Psoas muscle (tissue), 8 donors: ENCODE measurements around the gene SHPK. TPM values are rescaled to one million over a fixed set of nuclear protein-coding genes. Genes with fewer than 3 reads are reported as not detected.

Experiments
- ATAC-seq, 4 donors: fragments of 200-7000 bp; cut with Tn5 transposase; one replicate each; pipeline ENCODE4 v1.9.1; 2020; ENCODE audit warnings: moderate library complexity in 3 of 4, mild to moderate bottlenecking in 2 of 4
- DNase-seq, 2 donors: peaks; one replicate each; pipeline ENCODE4 v3.0.0-alpha.2; 2020
- H3K27ac ChIP-seq: fragments of 200-600 bp; one replicate; pipeline ENCODE4 v1.8.0; 2022
- H3K27me3 ChIP-seq, 3 donors: fragments of 200-600 bp in 1 of 3; one replicate each; pipeline versions ENCODE4 v1.6.1 to v1.8.0; 2013 to 2022; ENCODE audit warnings: low read length in 2 of 3, mild to moderate bottlenecking in 2 of 3, moderate library complexity in 1 of 3; ENCODE audit not compliant: insufficient read depth in 3 of 3
- H3K36me3 ChIP-seq, 2 donors: fragments of 200-600 bp in 1 of 2; one replicate each; pipeline versions ENCODE4 v1.6.1 to v1.8.0; 2013 to 2022; ENCODE audit warnings: low read depth in 1 of 2, mild to moderate bottlenecking in 1 of 2, moderate library complexity in 1 of 2; ENCODE audit not compliant: insufficient read depth in 1 of 2
- H3K4me1 ChIP-seq: fragments of 200-600 bp; one replicate; pipeline ENCODE4 v1.8.0; 2022
- H3K4me3 ChIP-seq: fragments of 200-600 bp; one replicate; pipeline ENCODE4 v1.8.0; 2022; ENCODE audit warnings: mild to moderate bottlenecking
- H3K9me3 ChIP-seq: fragments of 200-600 bp; one replicate; pipeline ENCODE4 v1.8.0; 2022
- CTCF ChIP-seq: fragments of 200-600 bp; IDR thresholded peaks from one replicate; pipeline ENCODE4 v1.8.0; 2022; ENCODE audit warnings: antibody characterized with exemption
- WGBS, 3 donors: extraction: QIAGEN DNeasy Blood & Tissue Kit; methylation state at CpG; one replicate each; pipeline versions ENCODE4 v1.1.6 to v1.1.7; 2013; 5-methylcytosine and 5-hydroxymethylcytosine counted together
- intact Hi-C, 2 donors: fragments of 100-400 bp; cut with DNase I; formaldehyde crosslinking; loops; one replicate each; pipeline versions ENCODE4 v1.11.0 to v1.14.2; 2022
- polyA plus RNA-seq, 3 donors: library from polyadenylated mRNA; stranded (reverse); fragments of 200-250 nt; gene quantifications; one replicate each; pipeline ENCODE4 v1.2.3, GENCODE V29; 2013
- total RNA-seq, 4 donors: library from RNA; stranded (reverse); fragmentation: NEBNext Ultra II Directional in 2 of 4; extraction: Animal tissue kit (Norgen Biotek cat#: 25700) in 2 of 4; gene quantifications; one replicate each; pipeline versions ENCODE4 v1.2.1 to v1.2.4, GENCODE V29; 2021 to 2023
- donor health status: healthy with polysubstance abuse.
- donor health status: DM: no; HTN: no; CAD: no; lungs with moderate emphysema.
- donor health status: Bipolar disorder and iron deficiency.
- donor health status: healthy.
- donor health status: DM: yes; HTN: yes; CAD: no.
- donor health status: DM: no; HTN: no; CAD: no.
- donor health status: DM: no; HTN: no; CAD: no.
- donor health status: DM: yes; HTN: yes; CAD: no.

The SHPK gene
- total and polyA plus RNA-seq, 7 donors, result 1.7 to 3.8 (median 2.2) TPM

GRCh38 chr17:3592216-3592860 lies 43.7 kb downstream of the SHPK start:
- Histone ChIP-seq H3K9me3 (no peaks in the 10 kb centered on the region), H3K4me3 (no peak overlapping the region), H3K27ac (no peak overlapping the region), H3K27me3 (no peaks in the 10 kb centered on the region), H3K36me3 (peaks cover 3 to 50% of the 10 kb centered on the region in 2 donors), H3K4me1 (no peaks in the 10 kb centered on the region)
- no peak for TF ChIP-seq CTCF
- WGBS, 3 donors, result 93 to 95% (median 94%) methylated on average over 15 of the region's 15 CpGs
- no peak for DNase-seq
- intact Hi-C loops, result no loop called here
- ATAC-seq, result no peak

- 94 to 95% (median 95%) methylated on average over 15 of the region's 15 CpGs for WGBS, 3 donors
- no peaks in the 10 kb centered on the region for H3K27me3 ChIP-seq
- H3K4me1 ChIP-seq, result no peaks in the 10 kb centered on the region
- no peak overlapping the region for H3K4me3 ChIP-seq
- DNase-seq (no peak), ATAC-seq (no peak)
- peaks cover 3 to 65% of the 10 kb centered on the region in 2 donors for H3K36me3 ChIP-seq
- intact Hi-C loops, result no loop called here
- H3K9me3 ChIP-seq, result no peaks in the 10 kb centered on the region
- TF ChIP-seq CTCF, result no peak
- no peak overlapping the region for H3K27ac ChIP-seq
Measured at GRCh38 chr17:3590768-3591167, 45.3 kb downstream of the SHPK start.

GRCh38 chr17:3590231-3590630 lies 45.8 kb downstream of the SHPK start:
- WGBS, 3 donors, result 81 to 86% (median 82%) methylated on average over 15 of the region's 15 CpGs

GRCh38 chr17:3589784-3590183 lies 46.3 kb downstream of the SHPK start:
- Histone ChIP-seq H3K4me1 (no peaks in the 10 kb centered on the region), H3K27ac (no peak overlapping the region), H3K4me3 (no peak overlapping the region), H3K36me3 (peaks cover 6 to 74% of the 10 kb centered on the region in 2 donors), H3K9me3 (no peaks in the 10 kb centered on the region), H3K27me3 (no peaks in the 10 kb centered on the region)
- intact Hi-C loops, result no loop called here
- no peak for DNase-seq
- 92 to 97% (median 94%) methylated on average over 22 of the region's 22 CpGs for WGBS, 3 donors
- ATAC-seq, result no peak
- no peak for TF ChIP-seq CTCF

More at GRCh38 chr17:3590231-3590630, 45.8 kb downstream of the SHPK start:
- no peak overlapping the region for H3K27ac ChIP-seq
- DNase-seq (no peak), ATAC-seq (no peak)
- H3K4me1 ChIP-seq, result no peaks in the 10 kb centered on the region
- H3K9me3 ChIP-seq, result no peaks in the 10 kb centered on the region
- TF ChIP-seq CTCF, result no peak
- H3K4me3 ChIP-seq, result no peak overlapping the region
- no peaks in the 10 kb centered on the region for H3K27me3 ChIP-seq
- intact Hi-C loops, result no loop called here
- peaks cover 3 to 71% of the 10 kb centered on the region in 2 donors for H3K36me3 ChIP-seq

GRCh38 chr17:3585826-3586225 lies 50.2 kb downstream of the SHPK start:
- DNase-seq (no peak), ATAC-seq (no peak)
- no peak overlapping the region for H3K4me3 ChIP-seq
- H3K4me1 ChIP-seq, result no peaks in the 10 kb centered on the region
- peaks cover 12 to 80% of the 10 kb centered on the region in 2 donors for H3K36me3 ChIP-seq
- H3K9me3 ChIP-seq, result no peaks in the 10 kb centered on the region
- no peak for TF ChIP-seq CTCF
- intact Hi-C loops, result no loop called here
- no peak overlapping the region for H3K27ac ChIP-seq
- H3K27me3 ChIP-seq, result no peaks in the 10 kb centered on the region
- 93 to 96% (median 95%) methylated on average over 17 of the region's 17 CpGs for WGBS, 3 donors
